IMR-90 (cell line): ENCODE results near the gene HYCC1.

ENCODE experiments used
- BHLHE40 ChIP-seq: fragments of 150-350 bp; IDR thresholded peaks from 2 replicates; pipeline ENCODE4 v1.6.1; 2016; ENCODE audit warnings: mild to moderate bottlenecking, low read depth, low read length
- CEBPB ChIP-seq: IDR thresholded peaks from 2 replicates; pipeline ENCODE4 v1.6.1; 2012; ENCODE audit warnings: low read depth, low read length, improper control_type of control experiment
- FOS ChIP-seq: fragments of 150-350 bp; IDR thresholded peaks from 2 replicates; pipeline ENCODE4 v1.6.1; 2016; ENCODE audit warnings: low read depth, low read length
- MAFK ChIP-seq: IDR thresholded peaks from 2 replicates; pipeline ENCODE4 v1.6.1; 2012; ENCODE audit warnings: low read depth, low read length, improper control_type of control experiment
- NFE2L2 ChIP-seq: fragments of 150-350 bp; IDR thresholded peaks from 2 replicates; pipeline ENCODE4 v1.6.1; 2016; ENCODE audit warnings: low read depth, mild to moderate bottlenecking, low read length
- POLR2A ChIP-seq: IDR thresholded peaks from 2 replicates; pipeline ENCODE4 v1.6.1; 2012; ENCODE audit warnings: mild to moderate bottlenecking, low read depth, low read length
- RAD21 ChIP-seq: IDR thresholded peaks from 2 replicates; pipeline ENCODE4 v1.6.1; 2012; ENCODE audit warnings: low read length, improper control_type of control experiment
- RCOR1 ChIP-seq: IDR thresholded peaks from 2 replicates; pipeline ENCODE4 v1.6.1; 2012; ENCODE audit warnings: mild to moderate bottlenecking, low read length, improper control_type of control experiment; ENCODE audit not compliant: insufficient replicate concordance
- SMC3 ChIP-seq: fragments of 150-350 bp; IDR thresholded peaks from 2 replicates; pipeline ENCODE4 v1.6.1; 2016; ENCODE audit warnings: low read depth, mild to moderate bottlenecking, antibody characterized with exemption, low read length, moderate library complexity
- TF ChIP-seq, protein P1 (sequence below): conservative IDR thresholded peaks from 2 replicates; pipeline ENCODE4 v1.5.1; 2012; ENCODE audit warnings: mild to moderate bottlenecking, low read depth, low read length, improper control_type of control experiment

- no peak for TF ChIP-seq BHLHE40
- TF ChIP-seq, protein P1, sequence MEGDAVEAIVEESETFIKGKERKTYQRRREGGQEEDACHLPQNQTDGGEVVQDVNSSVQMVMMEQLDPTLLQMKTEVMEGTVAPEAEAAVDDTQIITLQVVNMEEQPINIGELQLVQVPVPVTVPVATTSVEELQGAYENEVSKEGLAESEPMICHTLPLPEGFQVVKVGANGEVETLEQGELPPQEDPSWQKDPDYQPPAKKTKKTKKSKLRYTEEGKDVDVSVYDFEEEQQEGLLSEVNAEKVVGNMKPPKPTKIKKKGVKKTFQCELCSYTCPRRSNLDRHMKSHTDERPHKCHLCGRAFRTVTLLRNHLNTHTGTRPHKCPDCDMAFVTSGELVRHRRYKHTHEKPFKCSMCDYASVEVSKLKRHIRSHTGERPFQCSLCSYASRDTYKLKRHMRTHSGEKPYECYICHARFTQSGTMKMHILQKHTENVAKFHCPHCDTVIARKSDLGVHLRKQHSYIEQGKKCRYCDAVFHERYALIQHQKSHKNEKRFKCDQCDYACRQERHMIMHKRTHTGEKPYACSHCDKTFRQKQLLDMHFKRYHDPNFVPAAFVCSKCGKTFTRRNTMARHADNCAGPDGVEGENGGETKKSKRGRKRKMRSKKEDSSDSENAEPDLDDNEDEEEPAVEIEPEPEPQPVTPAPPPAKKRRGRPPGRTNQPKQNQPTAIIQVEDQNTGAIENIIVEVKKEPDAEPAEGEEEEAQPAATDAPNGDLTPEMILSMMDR, result no peak
- TF ChIP-seq SMC3, result no peak
- no peak for TF ChIP-seq FOS
- no peak for TF ChIP-seq POLR2A
- TF ChIP-seq RCOR1, result no peak
- TF ChIP-seq NFE2L2, result no peak
- no peak for TF ChIP-seq MAFK
- no peak for TF ChIP-seq RAD21
- TF ChIP-seq CEBPB, result no peak
Measured at GRCh38 chr7:22979251-22979650, 34.7 kb downstream of the HYCC1 start.
